Kidney glomerular epithelial cell (primary cell): ENCODE results near the gene BEAN1.
"Not testable (repeated sequence)": the region's sequence is repeated elsewhere in the genome, so short reads cannot be mapped to it uniquely, and the experiment has no call there.

ENCODE experiments used
- DNase-seq: peaks from one replicate; lab custom pipeline; 2025; lab: John Stamatoyannopoulos, UW

The BEAN1 gene

GRCh38 chr16:66508914-66509496 lies 81.9 kb downstream of the BEAN1 start:
- no peak for DNase-seq

GRCh38 chr16:66509576-66509975 lies 82.5 kb downstream of the BEAN1 start:
- DNase-seq, result no peak

- no peak for DNase-seq
Observed at GRCh38 chr16:66510298-66510697, 83.2 kb downstream of the BEAN1 start.

- DNase-seq, result no peak
Observed at GRCh38 chr16:66510711-66511601, 83.9 kb downstream of the BEAN1 start.

GRCh38 chr16:66511602-66512271 lies 84.6 kb downstream of the BEAN1 start:
- peak; percentile 95 for DNase-seq

- DNase-seq, result no peak
Observed at GRCh38 chr16:66512272-66513110, 85.4 kb downstream of the BEAN1 start.

- DNase-seq, result peak; percentile 65
Observed at GRCh38 chr16:66513111-66513723, 86.1 kb downstream of the BEAN1 start.

GRCh38 chr16:66514391-66514790 lies 87.3 kb downstream of the BEAN1 start:
- DNase-seq, result not testable (repeated sequence)

- DNase-seq, result not testable (repeated sequence)
Observed at GRCh38 chr16:66514980-66515595, 88.0 kb downstream of the BEAN1 start.

GRCh38 chr16:66515596-66516508 lies 88.8 kb downstream of the BEAN1 start:
- DNase-seq, result peak; percentile 84

- no peak for DNase-seq
Observed at GRCh38 chr16:66516509-66516807, 89.4 kb downstream of the BEAN1 start.

- DNase-seq, result peak; percentile 100
Observed at GRCh38 chr16:66516808-66517585, 89.9 kb downstream of the BEAN1 start.

GRCh38 chr16:66517586-66518263 lies 90.6 kb downstream of the BEAN1 start:
- DNase-seq, result no peak

GRCh38 chr16:66519482-66520373 lies 92.6 kb downstream of the BEAN1 start:
- no peak for DNase-seq

GRCh38 chr16:66520406-66521170 lies 93.5 kb downstream of the BEAN1 start:
- no peak for DNase-seq

GRCh38 chr16:66521252-66521713 lies 94.2 kb downstream of the BEAN1 start:
- no peak for DNase-seq
